Heart right ventricle (tissue), 16 donors: ENCODE data around the gene FRAS1. TPM values are rescaled to one million over a fixed set of nuclear protein-coding genes. Genes with fewer than 3 reads are reported as not detected.

Source experiments
- ATAC-seq, 8 donors: fragments of 200-7000 bp; cut with Tn5 transposase; one replicate each; pipeline ENCODE4 v1.9.1; 2020; ENCODE audit warnings: mild to moderate bottlenecking in 8 of 8, moderate library complexity in 8 of 8, moderate number of reproducible peaks in 1 of 8
- DNase-seq, 2 donors: peaks; one replicate each; pipeline ENCODE4 v3.0.0-alpha.2; 2020
- H3K27ac ChIP-seq, 10 donors: fragments of 200-600 bp; sonication (generic) in 2 of 10; one replicate each; pipeline versions ENCODE4 v1.5.0 to v1.8.0; 2020 to 2022; ENCODE audit warnings: mild to moderate bottlenecking in 3 of 10
- H3K27me3 ChIP-seq, 7 donors: fragments of 200-600 bp; one replicate each; pipeline ENCODE4 v1.8.0; 2021 to 2022; ENCODE audit warnings: mild to moderate bottlenecking in 2 of 7
- H3K36me3 ChIP-seq, 9 donors: fragments of 200-600 bp; sonication (generic) in 1 of 9; one replicate each; pipeline versions ENCODE4 v1.5.0 to v1.8.0; 2020 to 2022; ENCODE audit warnings: mild to moderate bottlenecking in 2 of 9
- H3K4me1 ChIP-seq, 9 donors: fragments of 200-600 bp; sonication (generic) in 1 of 9; one replicate each; pipeline versions ENCODE4 v1.5.0 to v1.8.0; 2020 to 2022; ENCODE audit warnings: mild to moderate bottlenecking in 4 of 9
- H3K4me3 ChIP-seq, 10 donors: fragments of 200-600 bp; sonication (generic) in 2 of 10; one replicate each; pipeline versions ENCODE4 v1.5.0 to v1.8.0; 2020 to 2022; ENCODE audit warnings: mild to moderate bottlenecking in 7 of 10, moderate library complexity in 2 of 10
- H3K9me3 ChIP-seq, 11 donors: fragments of 200-600 bp in 10 of 11; sonication (generic) in 2 of 11; one replicate each; pipeline versions ENCODE4 v1.5.0 to v1.8.0; 2013 to 2022; ENCODE audit warnings: mild to moderate bottlenecking in 2 of 11, control low read depth in 1 of 11, moderate library complexity in 1 of 11
- WGBS, 2 donors: extraction: QIAGEN DNeasy Blood & Tissue Kit; methylation state at CpG; one replicate each; pipeline ENCODE4 v1.1.7; 2013; ENCODE audit warnings: inconsistent platforms in 1 of 2; 5-methylcytosine and 5-hydroxymethylcytosine counted together
- intact Hi-C, 10 donors: fragments of 100-400 bp; cut with DNase I; formaldehyde crosslinking; loops; one replicate each; pipeline versions ENCODE4 v1.11.1 to v1.14.2; 2022
- polyA plus RNA-seq, 2 donors: library from polyadenylated mRNA; stranded (reverse); fragments of 200-250 nt; gene quantifications; one replicate each; pipeline ENCODE4 v1.2.3, GENCODE V29; 2013
- total RNA-seq, 10 donors: library from RNA; stranded (reverse); fragmentation: NEBNext Ultra II Directional in 3 of 10; extraction: Animal tissue kit (Norgen Biotek cat#: 25700) in 3 of 10; gene quantifications; one replicate each; pipeline versions ENCODE4 v1.2.1 to v1.2.4, GENCODE V29; 2021 to 2023
- TF ChIP-seq, protein P1 (sequence below), 9 donors: fragments of 200-600 bp; sonication (generic) in 2 of 9; IDR thresholded peaks; one replicate each; pipeline versions ENCODE4 v1.5.0 to v1.8.0; 2021 to 2022; ENCODE audit warnings: antibody characterized with exemption in 9 of 9, mild to moderate bottlenecking in 5 of 9, moderate library complexity in 1 of 9
- donor health status: Arrhythmogenic right ventricular cardiomyopathy.
- donor health status: ischemic (EF 13 %, LVEDD 7.1; RV severe dilation, severe dysfunction).
- donor health status: healthy with polysubstance abuse.
- donor health status: DM: no; HTN: yes; CAD: no.
- donor health status: DM: no; HTN: no; CAD: no.
- donor health status: ischemic (EF 25% LVEDD 6.9; RV normal size, moderate dysfunction).
- donor health status: ischemic (EF 25% LVEDD 5.7; RV mildly dilated, moderate dysfunction).
- donor health status: healthy.
- donor health status: DM: yes; HTN: yes; CAD: no.
- donor health status: Ischemic cardiomyopathy.
- donor health status: ischemic (EF 35%, LVEDD 5.7; RV mildly dilated, moderate dysfunction).
- donor health status: nonischemic (EF 11% LVEDD 7.7; RV severe dilation, severe dysfunction).
- donor health status: DM: yes; HTN: yes; CAD: no.
- donor health status: PGD.
- donor health status: ischemic (EF 29% LVEDD 5.4; RV normal size, mild dysfunction).
- donor health status: nonischemic (EF 23%, LVEDD 6.1; RV moderate dilation, normal function).

The FRAS1 gene
- total and polyA plus RNA-seq, 12 donors: 0.93 to 6.2 (median 3.1) TPM

DNA sequence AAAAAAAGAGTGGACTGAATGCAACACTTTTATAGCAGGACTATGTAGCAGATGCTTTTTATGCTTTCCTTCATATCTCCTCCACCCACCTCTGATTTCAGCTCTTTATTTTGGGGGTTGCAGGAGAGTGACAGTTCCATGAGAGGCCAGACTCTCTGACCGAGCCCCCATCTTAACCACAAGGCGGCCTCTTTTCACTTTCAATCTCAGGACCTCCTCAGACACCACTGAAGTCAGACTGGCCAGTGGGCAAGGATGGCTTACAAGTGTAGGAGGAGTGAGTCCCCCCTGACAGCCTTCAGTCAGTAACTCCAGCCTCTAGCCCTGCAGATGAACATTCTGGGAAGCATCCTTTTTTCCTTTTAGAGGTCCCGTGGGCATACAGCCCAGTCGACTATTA lies 140.8 kb downstream of the FRAS1 start:
- Histone ChIP-seq H3K4me3 (no peak overlapping the region), H3K4me1 (no peaks in the 10 kb centered on the region), H3K9me3 (peaks cover 0 to 27% (median 7%) of the 10 kb centered on the region in 11 donors), H3K27me3 (no peaks in the 10 kb centered on the region), H3K36me3 (no peaks in the 10 kb centered on the region), H3K27ac (no peak overlapping the region)
- TF ChIP-seq, protein P1, sequence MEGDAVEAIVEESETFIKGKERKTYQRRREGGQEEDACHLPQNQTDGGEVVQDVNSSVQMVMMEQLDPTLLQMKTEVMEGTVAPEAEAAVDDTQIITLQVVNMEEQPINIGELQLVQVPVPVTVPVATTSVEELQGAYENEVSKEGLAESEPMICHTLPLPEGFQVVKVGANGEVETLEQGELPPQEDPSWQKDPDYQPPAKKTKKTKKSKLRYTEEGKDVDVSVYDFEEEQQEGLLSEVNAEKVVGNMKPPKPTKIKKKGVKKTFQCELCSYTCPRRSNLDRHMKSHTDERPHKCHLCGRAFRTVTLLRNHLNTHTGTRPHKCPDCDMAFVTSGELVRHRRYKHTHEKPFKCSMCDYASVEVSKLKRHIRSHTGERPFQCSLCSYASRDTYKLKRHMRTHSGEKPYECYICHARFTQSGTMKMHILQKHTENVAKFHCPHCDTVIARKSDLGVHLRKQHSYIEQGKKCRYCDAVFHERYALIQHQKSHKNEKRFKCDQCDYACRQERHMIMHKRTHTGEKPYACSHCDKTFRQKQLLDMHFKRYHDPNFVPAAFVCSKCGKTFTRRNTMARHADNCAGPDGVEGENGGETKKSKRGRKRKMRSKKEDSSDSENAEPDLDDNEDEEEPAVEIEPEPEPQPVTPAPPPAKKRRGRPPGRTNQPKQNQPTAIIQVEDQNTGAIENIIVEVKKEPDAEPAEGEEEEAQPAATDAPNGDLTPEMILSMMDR (IDR thresholded peaks at IDR 0.05): no peak
- 80 to 83% methylated on average over 4 of the region's 4 CpGs for WGBS, 2 donors
- intact Hi-C loops: no loop called here
- DNase-seq: no peak
- ATAC-seq: no peak

- TF ChIP-seq, protein P1 (IDR thresholded peaks at IDR 0.05): no peak
Observed at GRCh38 chr4:78199984-78200383, 142.9 kb downstream of the FRAS1 start.

DNA sequence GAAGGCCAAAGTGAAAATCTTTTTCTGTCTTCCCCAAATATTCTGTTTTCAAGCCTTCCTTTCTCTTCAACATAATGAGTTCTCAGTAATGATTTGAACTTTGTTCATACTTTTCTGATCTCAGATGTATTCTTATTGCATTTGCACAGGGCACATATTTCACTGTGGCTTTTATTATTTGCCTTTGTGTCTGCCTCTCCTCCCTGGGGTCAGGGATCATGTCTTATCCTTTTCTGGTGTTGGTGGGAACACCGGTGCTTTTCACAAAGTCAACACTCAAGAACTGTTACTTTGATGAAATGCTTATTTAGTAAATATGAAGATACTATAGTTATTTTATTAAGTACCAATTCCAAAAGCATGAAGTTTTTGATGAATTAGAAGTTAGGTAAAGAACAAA lies 143.8 kb downstream of the FRAS1 start:
- peaks cover 0 to 2% (median 0%) of the 10 kb centered on the region in 11 donors for H3K9me3 ChIP-seq
- no peaks in the 10 kb centered on the region for H3K4me1 ChIP-seq
- H3K36me3 ChIP-seq: no peaks in the 10 kb centered on the region
- no peaks in the 10 kb centered on the region for H3K27me3 ChIP-seq
- DNase-seq (no peak), ATAC-seq (no peak)
- WGBS, 2 donors: 64 to 74% methylated on average over 1 of the region's 1 CpG
- H3K4me3 ChIP-seq: no peak overlapping the region
- no peak overlapping the region for H3K27ac ChIP-seq
- intact Hi-C loops: no loop called here
- TF ChIP-seq, protein P1 (IDR thresholded peaks at IDR 0.05): no peak

More at GRCh38 chr4:78199984-78200383, 142.9 kb downstream of the FRAS1 start:
- Histone ChIP-seq H3K27me3 (no peaks in the 10 kb centered on the region), H3K27ac (no peak overlapping the region), H3K36me3 (no peaks in the 10 kb centered on the region), H3K4me3 (no peak overlapping the region), H3K9me3 (peaks cover 0 to 11% (median 7%) of the 10 kb centered on the region in 11 donors), H3K4me1 (no peaks in the 10 kb centered on the region)
- intact Hi-C loops: no loop called here
- no peak for DNase-seq
- 64 to 65% methylated on average over 1 of the region's 1 CpG for WGBS, 2 donors
- ATAC-seq: no peak

DNA sequence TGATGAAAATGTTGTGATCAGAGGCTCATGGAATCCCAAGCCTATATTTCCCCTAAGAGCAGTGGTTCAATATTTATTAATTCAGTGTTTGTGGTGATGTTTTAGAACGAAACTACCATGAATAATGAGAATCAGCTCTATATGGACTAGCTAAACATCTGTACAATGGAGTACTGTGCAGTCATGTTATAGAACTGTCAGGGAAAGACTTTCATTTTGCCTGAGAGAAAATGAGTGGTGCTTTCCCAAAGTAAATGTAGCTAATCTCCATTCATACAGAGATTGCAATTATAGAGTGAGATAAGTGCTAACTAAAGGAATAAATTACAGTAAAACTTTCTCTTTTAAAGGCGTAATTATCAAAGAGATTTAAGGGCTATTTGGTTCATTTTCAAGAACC lies 147.1 kb downstream of the FRAS1 start:
- H3K36me3 ChIP-seq: no peaks in the 10 kb centered on the region
- H3K27me3 ChIP-seq: no peaks in the 10 kb centered on the region
- intact Hi-C loops: no loop called here
- DNase-seq (no peak), ATAC-seq (no peak)
- 45 to 72% methylated on average over 2 of the region's 2 CpGs for WGBS, 2 donors
- H3K27ac ChIP-seq: no peak overlapping the region
- no peak overlapping the region for H3K4me3 ChIP-seq
- no peaks in the 10 kb centered on the region for H3K9me3 ChIP-seq
- TF ChIP-seq, protein P1 (IDR thresholded peaks at IDR 0.05): no peak
- no peaks in the 10 kb centered on the region for H3K4me1 ChIP-seq
